Ovary (tissue), 3 donors: ENCODE results near the gene TASOR.
"Not testable (repeated sequence)": the region's sequence is repeated elsewhere in the genome, so short reads cannot be mapped to it uniquely, and the experiment has no call there.

Source experiments
- CTCF ChIP-seq, 3 donors: fragments of 450-650 bp in 2 of 3; fragments of 200-600 bp in 1 of 3; IDR thresholded peaks; one replicate each; pipeline versions ENCODE4 v1.5.1 to v1.8.0; 2016 to 2022; ENCODE audit warnings: antibody characterized with exemption in 3 of 3, mild to moderate bottlenecking in 1 of 3
- EP300 ChIP-seq: sonication (generic); formaldehyde crosslinking; IDR thresholded peaks from one replicate; pipeline ENCODE4 v1.6.1; 2017; ENCODE audit warnings: antibody characterized with exemption
- donor health status: DM: no; HTN: no; CAD: no.

GRCh38 chr3:56692520-56693433, 9.7 kb upstream of the TASOR start:
- TF ChIP-seq EP300; CTCF (IDR thresholded peaks at IDR 0.05): not testable (repeated sequence)
